ENCODE data around the gene CIAO2B.

GRCh38 chr16:66915041-66915440 lies 19.2 kb downstream of the CIAO2B start:
- TF ChIP-seq EZH2 (IDR thresholded peaks at IDR 0.05; ENCODE audit: borderline replicate concordance, low read depth, low read length, severe bottlenecking) = no peak
- no peak for TF ChIP-seq POLR2A (IDR thresholded peaks at IDR 0.05; ENCODE audit: low read depth, low read length)
- TF ChIP-seq, protein P1, sequence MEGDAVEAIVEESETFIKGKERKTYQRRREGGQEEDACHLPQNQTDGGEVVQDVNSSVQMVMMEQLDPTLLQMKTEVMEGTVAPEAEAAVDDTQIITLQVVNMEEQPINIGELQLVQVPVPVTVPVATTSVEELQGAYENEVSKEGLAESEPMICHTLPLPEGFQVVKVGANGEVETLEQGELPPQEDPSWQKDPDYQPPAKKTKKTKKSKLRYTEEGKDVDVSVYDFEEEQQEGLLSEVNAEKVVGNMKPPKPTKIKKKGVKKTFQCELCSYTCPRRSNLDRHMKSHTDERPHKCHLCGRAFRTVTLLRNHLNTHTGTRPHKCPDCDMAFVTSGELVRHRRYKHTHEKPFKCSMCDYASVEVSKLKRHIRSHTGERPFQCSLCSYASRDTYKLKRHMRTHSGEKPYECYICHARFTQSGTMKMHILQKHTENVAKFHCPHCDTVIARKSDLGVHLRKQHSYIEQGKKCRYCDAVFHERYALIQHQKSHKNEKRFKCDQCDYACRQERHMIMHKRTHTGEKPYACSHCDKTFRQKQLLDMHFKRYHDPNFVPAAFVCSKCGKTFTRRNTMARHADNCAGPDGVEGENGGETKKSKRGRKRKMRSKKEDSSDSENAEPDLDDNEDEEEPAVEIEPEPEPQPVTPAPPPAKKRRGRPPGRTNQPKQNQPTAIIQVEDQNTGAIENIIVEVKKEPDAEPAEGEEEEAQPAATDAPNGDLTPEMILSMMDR (IDR thresholded peaks at IDR 0.05; ENCODE audit: extremely low read depth in 1 of 2, insufficient read depth in 1 of 2, low read depth in 1 of 2, low read length in 2 of 2) = no peak
- no peak for TF ChIP-seq JUN (IDR thresholded peaks at IDR 0.05; ENCODE audit: borderline replicate concordance, insufficient read depth, insufficient read length, low read depth)
- no peak for TF ChIP-seq POLR2AphosphoS5 (IDR thresholded peaks at IDR 0.05; ENCODE audit: insufficient read depth, low read depth, low read length)
- no peak for TF ChIP-seq MAX (IDR thresholded peaks at IDR 0.05; ENCODE audit: insufficient read depth, insufficient read length)
- no peak for TF ChIP-seq FOS (IDR thresholded peaks at IDR 0.05; ENCODE audit: borderline replicate concordance, insufficient read depth, low read length)
- no peak for TF ChIP-seq MYC (IDR thresholded peaks at IDR 0.05; ENCODE audit: low read depth, low read length)
- no peak for TF ChIP-seq GATA2 (IDR thresholded peaks at IDR 0.05; ENCODE audit: insufficient read depth, insufficient read length, low read depth, low read length)
